Lung (tissue), 12 donors: ENCODE data around the gene TPI1. TPM values are rescaled to one million over a fixed set of nuclear protein-coding genes. Genes with fewer than 3 reads are reported as not detected.

Experiments
- ATAC-seq: fragments of 200-7000 bp; cut with Tn5 transposase; one replicate; pipeline ENCODE4 v1.9.1; 2020; ENCODE audit warnings: moderate number of reproducible peaks; ENCODE audit not compliant: insufficient read depth, low FRiP score
- DNase-seq, 3 donors: peaks; one replicate each; pipeline ENCODE4 v3.0.0-alpha.2; 2013 to 2017
- H3K27ac ChIP-seq, 2 donors: one replicate each; pipeline ENCODE4 v1.5.1; 2013; ENCODE audit warnings: mild to moderate bottlenecking in 2 of 2, moderate library complexity in 2 of 2, control low read depth in 1 of 2, inconsistent platforms in 1 of 2, low read depth in 1 of 2, low read length in 1 of 2
- H3K27me3 ChIP-seq, 3 donors: one replicate each; pipeline ENCODE4 v1.5.1; 2013; ENCODE audit warnings: low read length in 2 of 3; ENCODE audit not compliant: control insufficient read depth in 3 of 3, insufficient read depth in 3 of 3
- H3K36me3 ChIP-seq, 4 donors: one replicate each; pipeline ENCODE4 v1.5.1; 2013; ENCODE audit warnings: low read length in 4 of 4, mild to moderate bottlenecking in 1 of 4, moderate library complexity in 1 of 4; ENCODE audit not compliant: control insufficient read depth in 4 of 4, insufficient read depth in 4 of 4
- H3K4me1 ChIP-seq, 5 donors: one replicate each; pipeline ENCODE4 v1.5.1; 2013; ENCODE audit warnings: low read length in 5 of 5, mild to moderate bottlenecking in 2 of 5, moderate library complexity in 1 of 5; ENCODE audit not compliant: control insufficient read depth in 5 of 5, insufficient read depth in 5 of 5
- H3K4me3 ChIP-seq: one replicate; pipeline ENCODE4 v1.5.1; 2013; ENCODE audit warnings: mild to moderate bottlenecking, control low read depth, moderate library complexity
- H3K9ac ChIP-seq, 2 donors: one replicate each; pipeline ENCODE4 v1.5.1; 2013; ENCODE audit warnings: low read length in 2 of 2, control low read depth in 1 of 2; ENCODE audit not compliant: insufficient read depth in 1 of 2
- H3K9me3 ChIP-seq, 4 donors: one replicate each; pipeline ENCODE4 v1.5.1; 2013; ENCODE audit warnings: low read length in 3 of 4, mild to moderate bottlenecking in 1 of 4, moderate library complexity in 1 of 4; ENCODE audit not compliant: control insufficient read depth in 4 of 4, insufficient read depth in 3 of 4
- CTCF ChIP-seq: IDR thresholded peaks from 2 replicates; pipeline ENCODE4 v1.5.1; 2012; ENCODE audit warnings: mild to moderate bottlenecking; ENCODE audit errors: control extremely low read depth, extremely low read depth
- WGBS, 2 donors: extraction: QIAGEN DNeasy Blood & Tissue Kit; methylation state at CpG; one replicate each; pipeline ENCODE4 v1.1.7; 2013; 5-methylcytosine and 5-hydroxymethylcytosine counted together
- polyA plus RNA-seq, 2 donors: library from polyadenylated mRNA; stranded (reverse); fragments of 200-250 nt; gene quantifications; one replicate each; pipeline ENCODE4 v1.2.1, GENCODE V29; 2013
- total RNA-seq, 2 donors: library from RNA; depleted of rRNA in 1 of 2; stranded (reverse); fragments of >200 nt in 1 of 2; gene quantifications; one replicate each; pipeline ENCODE4 v1.2.1, GENCODE V29; 2014 to 2021
- donor health status: control.
- donor health status: control.
- donor health status: Bipolar disorder and iron deficiency.
- donor health status: healthy.
- donor health status: DM: yes; HTN: yes; CAD: no.

TPI1 gene
- total and polyA plus RNA-seq, 4 donors = 256 to 1,097 (median 435) TPM

GRCh38 chr12:6855322-6855721, 12.0 kb upstream of the TPI1 start:
- no peak for DNase-seq
- peaks cover 23 to 41% (median 31%) of the 10 kb centered on the region in 4 donors for H3K36me3 ChIP-seq

GRCh38 chr12:6858799-6859198, 8.5 kb upstream of the TPI1 start:
- Histone ChIP-seq H3K4me3 (no peak overlapping the region), H3K4me1 (no peaks in the 10 kb centered on the region), H3K27ac (no peak overlapping the region), H3K36me3 (peaks cover 29 to 56% (median 51%) of the 10 kb centered on the region in 4 donors), H3K9me3 (no peaks in the 10 kb centered on the region), H3K9ac (no peak overlapping the region), H3K27me3 (no peaks in the 10 kb centered on the region)
- TF ChIP-seq CTCF = no peak
- 93 to 97% methylated on average over 2 of the region's 2 CpGs for WGBS, 2 donors
- DNase-seq (no peak), ATAC-seq (no peak)

More at GRCh38 chr12:6855322-6855721, 12.0 kb upstream of the TPI1 start:
- no peak for TF ChIP-seq CTCF
- 92 to 93% methylated on average over 14 of the region's 14 CpGs for WGBS, 2 donors
- Histone ChIP-seq H3K27me3 (no peaks in the 10 kb centered on the region), H3K4me3 (no peak overlapping the region), H3K4me1 (peaks cover 0 to 17% (median 7%) of the 10 kb centered on the region in 5 donors), H3K9ac (no peak overlapping the region), H3K9me3 (no peaks in the 10 kb centered on the region), H3K27ac (no peak overlapping the region)
- ATAC-seq = no peak

GRCh38 chr12:6860116-6860515, 7.2 kb upstream of the TPI1 start:
- peaks cover 31 to 62% (median 54%) of the 10 kb centered on the region in 4 donors for H3K36me3 ChIP-seq
- H3K4me3 ChIP-seq = no peak overlapping the region
- H3K27me3 ChIP-seq = no peaks in the 10 kb centered on the region
- 97 to 99% methylated on average over 9 of the region's 9 CpGs for WGBS, 2 donors
- no peak for TF ChIP-seq CTCF
- H3K4me1 ChIP-seq = no peaks in the 10 kb centered on the region
- no peak overlapping the region for H3K27ac ChIP-seq
- ATAC-seq (no peak), DNase-seq (no peak)
- H3K9me3 ChIP-seq = no peaks in the 10 kb centered on the region
- H3K9ac ChIP-seq = no peak overlapping the region

- Histone ChIP-seq H3K9ac (no peak overlapping the region), H3K4me1 (no peaks in the 10 kb centered on the region), H3K36me3 (peaks cover 29 to 62% (median 52%) of the 10 kb centered on the region in 4 donors), H3K4me3 (no peak overlapping the region), H3K27me3 (no peaks in the 10 kb centered on the region), H3K27ac (no peak overlapping the region), H3K9me3 (no peaks in the 10 kb centered on the region)
- 97 to 98% methylated on average over 7 of the region's 7 CpGs for WGBS, 2 donors
- ATAC-seq (no peak), DNase-seq (no peak)
- TF ChIP-seq CTCF = no peak
These were observed 6.4 kb upstream of the TPI1 start for GRCh38 chr12:6860942-6861341.
